VCaP (cell line): Measurements from ENCODE around the gene LATS2.
"Not testable (repeated sequence)": the region's sequence is repeated elsewhere in the genome, so short reads cannot be mapped to it uniquely, and the experiment has no call there.

Experiments
- H3K27ac ChIP-seq: fragments of 450-650 bp; 2 replicates; pipeline ENCODE4 v1.5.1; 2017
- TF ChIP-seq, protein P1 (sequence below): fragments of 450-650 bp; conservative IDR thresholded peaks from 2 replicates; pipeline ENCODE4 v1.5.1; 2017; ENCODE audit warnings: mild to moderate bottlenecking, moderate library complexity

Gene LATS2

DNA sequence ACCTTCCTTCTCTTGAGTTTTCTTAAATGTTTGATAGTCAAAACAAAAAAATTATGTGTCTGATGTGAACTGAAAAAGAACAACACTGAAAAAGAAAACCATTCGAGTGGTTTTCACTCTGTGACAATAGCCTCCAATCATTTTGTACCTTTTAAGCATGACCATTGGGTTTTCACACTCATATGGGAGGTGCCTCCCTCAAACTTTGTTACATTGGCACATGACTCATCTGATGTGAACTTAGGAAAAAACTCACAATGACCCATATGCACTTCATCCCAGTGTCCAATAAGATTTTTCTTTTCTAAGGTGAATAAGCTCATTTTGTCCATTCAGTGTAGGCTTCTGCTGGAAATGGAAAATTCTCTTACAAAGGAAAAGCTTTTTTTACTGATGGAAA lies 92.2 kb downstream of the LATS2 start:
- TF ChIP-seq, protein P1, sequence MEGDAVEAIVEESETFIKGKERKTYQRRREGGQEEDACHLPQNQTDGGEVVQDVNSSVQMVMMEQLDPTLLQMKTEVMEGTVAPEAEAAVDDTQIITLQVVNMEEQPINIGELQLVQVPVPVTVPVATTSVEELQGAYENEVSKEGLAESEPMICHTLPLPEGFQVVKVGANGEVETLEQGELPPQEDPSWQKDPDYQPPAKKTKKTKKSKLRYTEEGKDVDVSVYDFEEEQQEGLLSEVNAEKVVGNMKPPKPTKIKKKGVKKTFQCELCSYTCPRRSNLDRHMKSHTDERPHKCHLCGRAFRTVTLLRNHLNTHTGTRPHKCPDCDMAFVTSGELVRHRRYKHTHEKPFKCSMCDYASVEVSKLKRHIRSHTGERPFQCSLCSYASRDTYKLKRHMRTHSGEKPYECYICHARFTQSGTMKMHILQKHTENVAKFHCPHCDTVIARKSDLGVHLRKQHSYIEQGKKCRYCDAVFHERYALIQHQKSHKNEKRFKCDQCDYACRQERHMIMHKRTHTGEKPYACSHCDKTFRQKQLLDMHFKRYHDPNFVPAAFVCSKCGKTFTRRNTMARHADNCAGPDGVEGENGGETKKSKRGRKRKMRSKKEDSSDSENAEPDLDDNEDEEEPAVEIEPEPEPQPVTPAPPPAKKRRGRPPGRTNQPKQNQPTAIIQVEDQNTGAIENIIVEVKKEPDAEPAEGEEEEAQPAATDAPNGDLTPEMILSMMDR, result no peak
- no peak overlapping the region for H3K27ac ChIP-seq

DNA sequence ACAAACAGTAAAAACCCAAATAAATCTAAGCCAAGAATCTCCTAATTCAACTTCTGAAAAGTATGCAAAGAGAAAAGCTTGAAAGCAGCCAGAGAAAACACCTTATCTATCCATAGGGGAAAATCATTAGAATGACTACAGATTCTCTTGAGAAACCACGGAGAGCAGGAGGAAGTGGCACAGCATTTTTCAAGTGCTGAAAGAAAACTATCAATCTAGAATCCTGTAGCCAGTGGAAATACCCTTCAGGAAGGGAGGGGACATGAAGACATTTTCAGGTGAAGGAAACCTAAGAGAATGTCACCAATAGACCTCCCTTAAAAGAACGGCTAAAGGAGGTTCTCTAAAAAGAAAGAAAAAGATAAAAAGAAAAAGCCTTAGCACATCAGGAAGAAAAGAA lies 92.6 kb downstream of the LATS2 start:
- TF ChIP-seq, protein P1, result no peak
- H3K27ac ChIP-seq, result no peak overlapping the region

DNA sequence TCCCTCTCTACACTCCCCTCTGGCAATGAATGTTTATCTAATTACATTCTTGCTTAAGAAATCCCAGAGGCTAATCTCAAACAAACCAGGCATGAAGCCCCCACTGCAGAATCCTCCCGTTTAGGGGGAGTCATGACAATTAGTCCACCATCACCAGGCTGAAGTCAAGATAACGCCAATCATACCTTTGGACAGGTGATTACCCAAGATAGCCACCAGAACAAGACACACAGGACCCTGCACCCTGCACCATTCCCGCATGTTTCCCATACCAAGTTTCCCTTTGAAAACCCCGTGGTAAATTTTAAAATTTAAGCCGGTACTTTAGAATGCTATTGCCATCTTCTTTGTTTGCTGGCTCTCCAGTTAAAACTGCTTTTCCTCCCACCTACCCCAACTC lies 94.0 kb downstream of the LATS2 start:
- TF ChIP-seq, protein P1, result no peak

DNA sequence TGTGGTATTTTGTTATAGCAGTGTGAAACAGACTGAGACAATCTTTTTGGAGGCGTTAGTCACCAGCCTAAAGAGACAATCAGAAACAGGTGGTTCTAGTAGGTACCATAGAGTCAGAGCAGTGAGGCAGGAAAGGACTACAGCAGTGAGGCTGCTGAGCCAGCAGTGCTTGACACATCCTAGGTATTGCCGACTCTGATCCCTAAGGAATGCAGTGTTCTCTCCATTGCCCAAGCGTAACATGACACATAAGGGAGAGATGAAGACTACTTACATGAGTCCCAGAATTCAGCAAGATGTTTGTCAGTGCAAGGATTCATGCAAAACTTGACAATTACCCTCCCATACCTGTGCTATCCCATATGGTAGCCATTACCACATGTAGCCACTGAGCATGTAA lies 96.5 kb downstream of the LATS2 start:
- H3K27ac ChIP-seq, result no peak overlapping the region
- TF ChIP-seq, protein P1, result no peak

More for the DNA sequence above, 94.0 kb downstream of the LATS2 start:
- H3K27ac ChIP-seq, result no peak overlapping the region

DNA sequence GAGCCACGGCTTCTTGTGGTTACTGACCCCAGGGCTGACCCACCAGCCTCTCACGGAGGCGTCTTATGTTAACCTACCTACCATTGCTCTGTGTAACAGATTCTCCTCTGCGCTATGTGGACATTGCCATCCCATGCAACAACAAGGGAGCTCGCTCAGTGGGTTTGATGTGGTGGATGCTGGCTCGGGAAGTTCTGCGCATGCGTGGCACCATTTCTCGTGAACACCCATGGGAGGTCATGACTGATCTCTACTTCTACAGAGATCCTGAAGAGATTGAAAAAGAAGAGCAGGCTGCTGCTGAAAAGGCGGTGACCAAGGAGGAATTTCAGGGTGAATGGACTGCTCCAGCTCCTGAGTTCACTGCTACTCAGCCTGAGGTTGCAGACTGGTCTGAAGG lies 99.7 kb downstream of the LATS2 start:
- H3K27ac ChIP-seq, result not testable (repeated sequence)

DNA sequence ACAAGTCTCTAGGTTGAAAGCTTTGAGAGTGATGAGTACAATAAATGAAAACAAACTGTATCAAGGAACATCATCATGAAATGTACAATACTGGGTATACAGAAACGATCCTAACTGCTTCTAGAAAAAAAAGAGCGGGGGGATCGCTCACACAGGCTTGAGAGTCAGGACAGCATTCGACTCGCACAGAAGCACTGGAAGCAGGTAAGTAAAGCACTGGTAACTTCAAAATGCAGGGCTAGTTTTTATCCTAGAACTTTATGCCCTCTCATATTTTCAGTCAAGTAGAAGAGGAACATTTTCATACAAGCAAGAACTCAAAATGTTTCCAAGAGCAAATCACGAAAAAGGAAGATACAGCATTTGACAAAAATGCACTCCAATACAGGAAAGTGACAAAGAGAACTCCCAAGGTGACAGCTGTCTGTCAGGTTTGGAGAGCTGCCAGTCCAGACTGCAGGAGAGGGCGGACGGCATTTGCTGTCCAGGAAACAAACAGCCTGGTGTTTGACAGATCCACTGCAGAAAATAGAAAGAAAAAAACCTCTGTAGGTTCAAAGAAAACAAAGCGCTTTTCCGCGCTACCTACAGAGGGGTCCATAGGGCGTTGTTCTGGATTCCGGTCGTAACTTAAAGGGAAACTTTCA lies 100.6 kb downstream of the LATS2 start:
- TF ChIP-seq, protein P1, result no peak
- peak overlapping the region; percentile 28; the same call in 1 of the 2 replicates for H3K27ac ChIP-seq

DNA sequence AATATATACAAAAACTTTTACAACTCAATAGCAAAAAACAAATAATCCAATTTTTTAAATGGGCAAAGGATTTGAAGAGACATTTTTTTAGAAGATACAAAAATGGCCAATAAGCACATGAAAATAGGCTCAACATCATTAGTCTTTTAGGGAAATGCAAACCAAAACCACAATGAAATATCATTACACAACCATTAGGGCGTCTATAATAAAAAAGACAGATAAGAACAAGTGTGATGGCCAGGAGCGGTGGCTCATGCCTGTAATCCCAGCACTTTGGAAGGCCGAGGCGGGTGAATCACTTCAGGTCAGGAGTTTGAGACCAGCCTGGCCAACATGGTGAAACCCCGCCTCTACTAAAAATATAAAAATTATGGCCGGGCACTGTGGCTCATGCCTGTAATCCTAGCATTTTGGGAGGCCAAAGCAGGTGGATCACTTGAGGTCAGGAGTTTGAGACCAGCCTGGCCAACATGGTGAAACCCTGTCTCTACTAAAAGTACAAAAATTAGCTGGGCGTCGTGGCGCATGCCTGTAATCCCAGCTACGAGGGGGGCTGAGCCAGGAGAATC lies 104.3 kb downstream of the LATS2 start:
- not testable (repeated sequence) for H3K27ac ChIP-seq

DNA sequence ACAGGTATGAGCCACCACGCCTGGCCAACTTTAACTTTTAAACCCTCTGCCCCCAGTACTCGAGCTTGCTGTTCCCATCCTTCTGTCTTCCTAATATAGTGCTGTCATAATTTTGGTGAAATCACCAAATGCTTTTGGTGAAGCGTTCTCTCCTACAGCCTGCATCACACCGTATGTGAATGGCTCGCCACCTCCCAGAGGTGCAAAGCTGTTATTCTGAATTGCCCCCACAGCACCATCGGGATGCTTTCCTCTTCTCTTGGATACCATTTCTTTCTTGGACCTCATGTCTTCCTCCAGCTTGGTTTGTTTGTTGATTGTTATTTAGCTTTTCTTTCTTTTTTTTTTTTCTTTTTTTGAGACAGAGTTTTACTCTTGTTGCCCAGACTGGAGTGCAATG lies 105.9 kb downstream of the LATS2 start:
- H3K27ac ChIP-seq, result no peak overlapping the region
- TF ChIP-seq, protein P1, result no peak
